Kidney glomerular epithelial cell (primary cell): Measurements from ENCODE around the gene SCUBE1.

Experiments
- DNase-seq: peaks from one replicate; lab custom pipeline; 2025; lab: John Stamatoyannopoulos, UW

SCUBE1 gene

DNA sequence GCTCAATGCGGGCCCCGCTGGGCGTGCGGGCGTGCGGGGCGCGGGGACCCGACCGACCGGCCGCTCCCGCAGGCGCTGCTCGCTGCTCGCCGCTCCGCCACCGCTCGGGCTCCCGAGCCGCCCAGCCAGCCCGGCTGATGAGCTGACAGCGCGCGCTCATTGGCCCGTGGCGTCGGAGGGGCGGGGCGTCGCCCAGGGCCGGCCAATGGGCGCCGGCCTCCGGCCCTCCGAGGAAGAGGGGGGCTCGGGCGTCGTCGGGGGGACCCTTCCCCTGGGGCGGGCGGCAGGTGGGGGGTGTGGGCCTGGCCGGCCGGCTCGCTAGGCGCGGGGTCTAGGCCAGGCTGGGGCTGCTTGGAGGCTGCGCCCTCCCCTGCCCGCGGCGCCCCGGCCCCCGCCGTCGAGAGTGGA, at the start of gene SCUBE1:
SCUBE1 (minus strand) TSS at position 111 of the 408 bp plus-strand sequence. CDS start 111 bp downstream, outside the sequence.
- peak; percentile 17 for DNase-seq

- DNase-seq: no peak
Measured at GRCh38 chr22:43392385-43392989, 49.3 kb upstream of the SCUBE1 start.

GRCh38 chr22:43391306-43391705, 48.1 kb upstream of the SCUBE1 start:
- no peak for DNase-seq

DNA sequence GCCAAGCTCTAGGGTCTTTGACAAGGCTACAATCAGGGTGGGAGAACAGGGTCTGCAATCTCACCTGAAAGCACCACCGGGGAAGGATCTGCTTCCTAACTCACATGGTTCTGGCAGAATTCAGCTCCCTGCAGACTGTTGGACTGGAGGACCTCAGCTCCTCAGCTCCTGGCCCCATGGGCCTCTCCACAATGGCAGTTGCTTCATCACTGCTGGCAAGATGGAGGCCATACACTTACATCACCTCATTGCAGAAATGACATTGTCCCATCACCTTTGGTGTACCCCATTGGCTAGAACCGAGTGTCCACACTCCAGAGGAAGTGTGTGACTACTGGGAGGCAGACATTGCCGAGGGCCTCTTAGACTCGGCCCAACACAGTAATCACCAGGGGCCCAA, 47.7 kb upstream of the SCUBE1 start:
- no peak for DNase-seq

GRCh38 chr22:43390166-43390565, 47.0 kb upstream of the SCUBE1 start:
- no peak for DNase-seq

GRCh38 chr22:43389227-43389836, 46.2 kb upstream of the SCUBE1 start:
- no peak for DNase-seq

DNA sequence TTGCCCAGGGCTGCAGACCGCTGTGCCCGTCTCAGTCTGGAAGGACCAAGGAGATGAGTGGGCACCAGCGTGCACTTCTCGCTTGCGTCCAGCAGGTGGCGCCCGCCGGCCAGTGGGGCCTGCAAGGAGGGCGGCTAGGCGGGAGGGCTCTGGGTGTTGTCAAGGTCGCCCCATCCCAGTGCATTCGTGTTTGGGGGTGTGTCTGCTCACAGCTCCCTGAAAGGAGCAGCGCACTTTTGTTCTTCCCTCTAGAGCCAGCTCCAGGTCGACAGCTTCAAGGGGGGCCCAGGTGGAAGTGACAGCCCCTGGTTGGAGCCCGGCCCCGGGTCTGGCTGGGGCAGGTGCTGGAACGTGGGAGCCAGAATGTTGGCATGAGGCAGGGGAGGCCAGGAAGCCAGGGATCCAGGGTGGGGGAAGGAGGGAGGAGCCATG, 45.3 kb upstream of the SCUBE1 start:
- DNase-seq: peak; percentile 25

GRCh38 chr22:43387815-43388214, 44.6 kb upstream of the SCUBE1 start:
- no peak for DNase-seq

GRCh38 chr22:43385770-43386641, 42.8 kb upstream of the SCUBE1 start:
- peak; percentile 85 for DNase-seq

- no peak for DNase-seq
Measured at GRCh38 chr22:43384863-43385262, 41.7 kb upstream of the SCUBE1 start.

- no peak for DNase-seq
Measured at GRCh38 chr22:43381693-43382092, 38.5 kb upstream of the SCUBE1 start.

DNA sequence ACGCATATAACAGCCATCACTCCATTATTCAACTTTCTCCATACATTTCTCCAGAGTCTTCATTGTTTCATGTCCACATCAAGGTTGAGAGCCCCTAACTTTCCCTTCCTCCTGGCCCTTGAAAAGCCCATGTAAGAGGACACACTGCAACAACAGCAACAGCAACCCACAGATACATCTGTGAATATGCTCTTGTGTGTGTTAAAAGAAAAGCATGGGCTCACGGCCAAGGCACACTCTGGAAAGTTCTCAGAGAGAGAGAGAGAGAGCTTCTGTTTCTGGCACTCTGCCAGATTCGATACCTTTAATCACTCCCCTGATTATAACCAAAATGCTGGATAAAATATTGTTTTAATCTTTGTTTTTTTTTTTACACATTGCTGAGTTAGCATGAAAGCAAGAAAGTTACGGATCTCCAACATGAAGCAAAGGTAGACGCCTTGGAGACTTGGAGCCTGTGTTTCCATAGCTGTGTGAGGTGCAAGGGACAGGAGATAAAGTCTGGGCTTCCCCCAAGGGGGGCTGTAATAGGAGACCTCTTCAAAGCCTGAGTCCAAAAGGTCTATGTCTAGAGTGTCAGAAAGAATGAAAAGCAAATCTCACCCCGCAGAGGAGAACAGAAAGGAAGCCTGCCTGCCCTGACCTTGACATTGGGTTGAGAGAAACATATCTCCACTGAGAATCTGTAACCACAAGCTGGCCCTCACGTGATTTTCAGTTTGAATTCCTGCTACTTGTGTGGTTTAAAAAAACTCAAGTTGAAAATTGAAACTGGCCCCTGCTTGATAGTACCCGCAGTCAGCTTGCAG, 34.9 kb upstream of the SCUBE1 start:
- no peak for DNase-seq

DNA sequence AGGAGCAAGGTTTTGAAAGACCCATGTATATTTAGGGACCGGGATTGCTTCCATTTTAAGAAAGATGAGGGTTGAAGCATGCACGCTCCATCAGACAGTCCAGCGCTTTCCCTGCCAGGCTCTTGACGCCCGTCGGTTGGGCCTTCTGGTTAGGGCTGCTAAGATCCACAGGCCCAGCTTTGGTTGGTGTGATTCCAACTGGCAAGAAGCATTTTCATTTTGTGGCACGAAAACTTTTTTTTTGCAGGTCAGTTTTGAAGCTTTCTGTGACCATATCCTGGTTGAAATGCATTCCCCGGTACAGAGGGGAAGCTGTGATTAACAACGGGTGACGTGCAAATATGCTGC, 34.4 kb upstream of the SCUBE1 start:
- DNase-seq: no peak

- DNase-seq: no peak
Measured at GRCh38 chr22:43376765-43377547, 33.8 kb upstream of the SCUBE1 start.

DNA sequence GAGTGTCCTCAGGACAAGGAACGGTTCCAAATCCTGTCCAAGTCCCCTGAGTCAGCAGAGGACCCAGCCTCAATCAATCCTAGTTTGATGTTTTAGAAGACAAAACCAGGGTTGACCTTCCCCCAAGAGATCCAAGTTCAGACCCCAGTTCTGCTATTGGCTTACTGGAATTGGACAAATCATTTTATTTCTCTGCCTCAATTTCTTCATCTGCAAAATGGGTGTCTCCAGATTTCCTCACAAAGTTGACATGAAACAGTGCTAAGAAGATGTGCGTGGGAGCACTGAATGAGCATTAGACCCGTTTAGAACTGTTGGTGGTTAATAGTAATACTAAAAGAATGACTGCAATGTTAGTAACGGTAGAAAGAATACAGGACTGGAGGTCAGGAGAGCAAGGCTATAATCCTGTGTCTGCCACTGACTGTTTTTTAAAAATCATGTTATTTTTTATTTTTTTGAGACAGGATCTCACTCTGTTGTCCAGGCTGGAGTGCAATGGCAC, 32.8 kb upstream of the SCUBE1 start:
- DNase-seq: no peak

- no peak for DNase-seq
Measured at GRCh38 chr22:43370036-43370435, 26.9 kb upstream of the SCUBE1 start.

- no peak for DNase-seq
Measured at GRCh38 chr22:43365715-43366440, 22.7 kb upstream of the SCUBE1 start.

DNA sequence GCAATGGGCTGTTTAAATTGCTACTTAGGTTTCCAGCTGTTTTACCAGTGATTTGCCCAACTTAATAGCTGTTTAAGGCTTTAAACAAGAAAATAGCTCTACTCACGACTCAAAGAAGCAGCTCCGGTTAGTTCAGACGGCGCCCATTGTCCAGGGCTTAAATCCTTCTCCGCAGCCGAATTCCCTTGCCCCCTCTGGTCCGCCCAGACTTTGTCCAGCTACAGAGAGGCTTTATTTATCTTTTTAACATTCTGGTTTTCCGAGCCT, 20.9 kb upstream of the SCUBE1 start:
- DNase-seq: no peak

- no peak for DNase-seq
Measured at GRCh38 chr22:43363315-43364168, 20.4 kb upstream of the SCUBE1 start.

- DNase-seq: no peak
Measured at GRCh38 chr22:43360576-43360975, 17.4 kb upstream of the SCUBE1 start.
